HepG2 (cell line): ENCODE results near the gene RASA2. TPM values are rescaled to one million over a fixed set of nuclear protein-coding genes. Genes with fewer than 3 reads are reported as not detected.

Source experiments
- ATAC-seq: fragments of 200-7000 bp; cut with Tn5 transposase; 3 replicates; pipeline ENCODE4 v1.9.1; 2020; ENCODE audit warnings: mild to moderate bottlenecking, moderate library complexity
- BruUV-seq: library from RNA; stranded (reverse); fragments of 400-500 nt; replicated peaks from 2 replicates; lab custom pipeline; 2021; lab: Mats Ljungman, UMichigan
- CTCF ChIA-PET: fragments of 300-600 bp; formaldehyde crosslinking; extraction: SDS; loops from one replicate; lab custom pipeline; 2021; ENCODE audit warnings: low total read pairs, inconsistent platforms, low intra/inter-chr PET ratio; lab: Yijun Ruan, JAX
- POLR2A ChIA-PET: fragments of 350-600 bp; sonication (Branson Sonifier 250); formaldehyde crosslinking; loops from one replicate; lab custom pipeline; 2020; ENCODE audit warnings: antibody characterized with exemption, inconsistent platforms; lab: Yijun Ruan, JAX
- DNase-seq: peaks from one replicate; pipeline ENCODE4 v3.0.0-alpha.2; 2015; ENCODE audit warnings: low spot score
- FAIRE-seq: peaks from 3 replicates; lab custom pipeline; 2011; peaks lifted over from hg19 to GRCh38; lab: Jason Lieb, UNC
- H2AFZ ChIP-seq: one replicate; pipeline ENCODE4 v1.6.1; 2011; ENCODE audit warnings: low read length, inconsistent platforms
- H3K27ac ChIP-seq: fragments of 300-600 bp; 3 replicates; pipeline ENCODE4 v1.8.0; 2011; ENCODE audit warnings: mixed run types, mild to moderate bottlenecking, mixed read lengths, low read length, inconsistent platforms; ENCODE audit not compliant: insufficient read depth; ENCODE audit errors: extremely low read length
- H3K27me3 ChIP-seq, 2 experiments: fragments of 200-600 bp in 1 of 2; 2 replicates in 1 of 2; 3 replicates in 1 of 2; pipeline versions ENCODE4 v1.6.0 to v1.8.0; 2011; ENCODE audit warnings: low read length in 2 of 2, mild to moderate bottlenecking in 2 of 2, moderate library complexity in 2 of 2, inconsistent platforms in 1 of 2; ENCODE audit not compliant: insufficient read depth in 2 of 2, control insufficient read depth in 1 of 2
- H3K36me3 ChIP-seq, 2 experiments: fragments of 200-600 bp in 1 of 2; replicated peaks in 1 of 2; 2 replicates in 1 of 2; 3 replicates in 1 of 2; pipeline versions ENCODE4 v1.5.1 to v1.8.0; 2011; ENCODE audit warnings: low read length in 2 of 2, inconsistent platforms in 1 of 2; ENCODE audit not compliant: insufficient read depth in 2 of 2, control insufficient read depth in 1 of 2
- H3K4me1 ChIP-seq: 2 replicates; pipeline ENCODE4 v1.5.1; 2012; ENCODE audit warnings: low read length, inconsistent platforms; ENCODE audit not compliant: insufficient read depth
- H3K4me2 ChIP-seq: 2 replicates; pipeline ENCODE4 v1.6.0; 2011; ENCODE audit warnings: low read depth, low read length, inconsistent platforms
- H3K4me3 ChIP-seq, 3 experiments: fragments of 200-600 bp in 1 of 3; sonication (generic), shearing (Covaris generic) in 1 of 3; replicated peaks in 1 of 3; 2 replicates each; pipeline ENCODE4 v1.5.1; 2011 to 2016; ENCODE audit warnings: low read length in 3 of 3, inconsistent platforms in 2 of 3, low read depth in 2 of 3, mild to moderate bottlenecking in 2 of 3, control low read depth in 1 of 3, mixed read lengths in 1 of 3; ENCODE audit not compliant: insufficient read depth in 1 of 3
- H3K79me2 ChIP-seq: one replicate; pipeline ENCODE4 v1.6.1; 2011; ENCODE audit warnings: low read length, inconsistent platforms; ENCODE audit not compliant: insufficient read depth
- H3K9ac ChIP-seq: 2 replicates; pipeline ENCODE4 v1.6.0; 2011; ENCODE audit warnings: mild to moderate bottlenecking, low read depth, low read length, inconsistent platforms; ENCODE audit not compliant: insufficient read depth
- H3K9me3 ChIP-seq: 2 replicates; pipeline ENCODE4 v1.5.1; 2012; ENCODE audit warnings: mild to moderate bottlenecking, low read length
- H4K20me1 ChIP-seq: 2 replicates; pipeline ENCODE4 v1.6.0; 2011; ENCODE audit warnings: inconsistent platforms, mild to moderate bottlenecking, low read length, moderate library complexity; ENCODE audit not compliant: insufficient read depth
- JUN ChIP-seq: sonication (generic); formaldehyde crosslinking; IDR thresholded peaks from 2 replicates; pipeline ENCODE4 v1.4.0; 2020; ENCODE audit warnings: mild to moderate bottlenecking, missing genetic modification reagents
- PHF20 ChIP-seq: sonication (generic); formaldehyde crosslinking; IDR thresholded peaks from 2 replicates; pipeline ENCODE4 v1.5.0; 2020; ENCODE audit warnings: mild to moderate bottlenecking, missing genetic modification reagents
- RBM39 ChIP-seq: fragments of 200-400 bp; formaldehyde crosslinking; IDR thresholded peaks from one replicate; pipeline ENCODE4 v1.6.1; 2018; ENCODE audit warnings: antibody characterized with exemption, mild to moderate bottlenecking, low read depth, low read length; ENCODE audit not compliant: poor library complexity, severe bottlenecking
- SNAPC5 ChIP-seq: sonication (generic); formaldehyde crosslinking; IDR thresholded peaks from 2 replicates; pipeline ENCODE4 v1.8.1; 2023; ENCODE audit warnings: mild to moderate bottlenecking, missing genetic modification reagents, borderline replicate concordance
- TOPORS ChIP-seq: sonication (generic); formaldehyde crosslinking; IDR thresholded peaks from 2 replicates; pipeline ENCODE4 v1.8.0; 2023; ENCODE audit warnings: mild to moderate bottlenecking, missing genetic modification reagents
- ZBTB40 ChIP-seq, 2 experiments: fragments of 450-650 bp in 1 of 2; sonication (generic) in 1 of 2; formaldehyde crosslinking in 1 of 2; IDR thresholded peaks; 2 replicates each; pipeline versions ENCODE4 v1.6.1 to v1.8.0; 2016 to 2022; ENCODE audit warnings: antibody characterized with exemption in 1 of 2, mild to moderate bottlenecking in 1 of 2, missing genetic modification reagents in 1 of 2
- ZBTB44 ChIP-seq: sonication (generic); formaldehyde crosslinking; IDR thresholded peaks from 2 replicates; pipeline ENCODE4 v1.4.0; 2020; ENCODE audit warnings: missing genetic modification reagents
- ZEB1 ChIP-seq: IDR thresholded peaks from 2 replicates; pipeline ENCODE4 v1.6.1; 2012; ENCODE audit warnings: mild to moderate bottlenecking, low read depth, inconsistent platforms; ENCODE audit not compliant: insufficient replicate concordance
- ZGPAT ChIP-seq: IDR thresholded peaks from 2 replicates; pipeline ENCODE4 v1.6.1; 2016; ENCODE audit warnings: mild to moderate bottlenecking
- ZNF224 ChIP-seq: sonication (generic); formaldehyde crosslinking; IDR thresholded peaks from 2 replicates; pipeline ENCODE4 v1.5.0; 2020; ENCODE audit warnings: mild to moderate bottlenecking, missing genetic modification reagents
- ZNF263 ChIP-seq: sonication (generic); formaldehyde crosslinking; IDR thresholded peaks from 2 replicates; pipeline ENCODE4 v1.4.0; 2020; ENCODE audit warnings: missing genetic modification reagents
- ZNF614 ChIP-seq: IDR thresholded peaks from 2 replicates; pipeline ENCODE4 v1.6.1; 2018; ENCODE audit warnings: missing biosample characterization, missing genetic modification reagents, inconsistent platforms, borderline replicate concordance
- WGBS: methylation state at CpG from one replicate; pipeline ENCODE4 v1.1.6; 2017; ENCODE audit warnings: low lambda C conversion rate; 5-methylcytosine and 5-hydroxymethylcytosine counted together
- in situ Hi-C: cut with HindIII; loops from 2 replicates; pipeline ENCODE4 v1.10.0; 2017; ENCODE audit warnings: low pct_unique_long_range_greater_than_20kb; ENCODE audit not compliant: extremely low pct_ligation_motif_present
- intact Hi-C: fragments of 100-400 bp; cut with micrococcal nuclease; formaldehyde crosslinking; loops from one replicate; pipeline ENCODE4 v1.10.0; 2022; ENCODE audit not compliant: unreplicated experiment
- polyA plus RNA-seq, 8 experiments: library from polyadenylated mRNA; depleted of rRNA in 3 of 8; stranded (reverse) in 7 of 8; unstranded in 1 of 8; fragments of >200 nt; fragmentation: Illumina TruSeq in 4 of 8; extraction: Trizol in 4 of 8; gene quantifications; 2 replicates each; pipeline versions ENCODE4 v1.2.1 to v1.2.3, GENCODE V29; 2011 to 2016; ENCODE audit warnings: low read depth in 4 of 8, missing spikeins in 1 of 8, mixed read lengths in 1 of 8; ENCODE audit not compliant: insufficient read depth in 1 of 8
- total RNA-seq, 5 experiments: library from RNA; depleted of rRNA; stranded (reverse); fragments of >200 nt; fragmentation: Illumina TruSeq; extraction: Trizol; gene quantifications; 2 replicates each; pipeline ENCODE4 v1.2.3, GENCODE V29; 2016; ENCODE audit warnings: low read depth in 1 of 5

RASA2 gene
- total and polyA plus RNA-seq, 2 of the 13 experiments (the other 11 are each of a cell fraction or from before 2014, with no cell fraction given): 5.4 to 8.5 TPM

GRCh38 chr3:141498598-141499223, 11.9 kb downstream of the RASA2 start:
- 99% methylated on average over 6 of the region's 6 CpGs for WGBS
- H3K4me2 ChIP-seq: no peak overlapping the region
- H3K27ac ChIP-seq: no peak overlapping the region
- in situ Hi-C loops (no loop called here), intact Hi-C loops (no loop called here)
- FAIRE-seq (no peak), ATAC-seq (no peak), DNase-seq (no peak)
- ChIA-PET POLR2A (no interaction called here), CTCF (no interaction called here)
- no peaks in the 10 kb centered on the region for H4K20me1 ChIP-seq
- H3K4me3 ChIP-seq: no peak overlapping the region
- H2AFZ ChIP-seq: no peak overlapping the region
- no TSS peak for BruUV-seq
- H3K79me2 ChIP-seq: peaks cover 71% of the 10 kb centered on the region
- H3K9ac ChIP-seq: no peak overlapping the region
- no peaks in the 10 kb centered on the region for H3K9me3 ChIP-seq
- peaks cover 30% of the 10 kb centered on the region for H3K4me1 ChIP-seq
- no peaks in the 10 kb centered on the region for H3K36me3 ChIP-seq
- H3K27me3 ChIP-seq: no peaks in the 10 kb centered on the region
- TF ChIP-seq ZNF263 (CRISPR knock-in tag) (no peak), ZEB1 (no peak), TOPORS (CRISPR knock-in tag) (no peak), ZNF224 (no peak), JUN (CRISPR knock-in tag) (no peak), PHF20 (CRISPR knock-in tag) (no peak), ZGPAT (CRISPR knock-in tag) (no peak), SNAPC5 (no peak), ZNF614 (CRISPR knock-in tag) (no peak), ZBTB44 (no peak), RBM39 (no peak), ZBTB40 (IDR thresholded peaks at IDR 0.05) (no peak), ZBTB40 (CRISPR knock-in tag; IDR thresholded peaks at IDR 0.05) (no peak)
